ENCODE data around the gene AFF2.
"Not testable (repeated sequence)": the region's sequence is repeated elsewhere in the genome, so short reads cannot be mapped to it uniquely, and the experiment has no call there.

AFF2 gene

DNA sequence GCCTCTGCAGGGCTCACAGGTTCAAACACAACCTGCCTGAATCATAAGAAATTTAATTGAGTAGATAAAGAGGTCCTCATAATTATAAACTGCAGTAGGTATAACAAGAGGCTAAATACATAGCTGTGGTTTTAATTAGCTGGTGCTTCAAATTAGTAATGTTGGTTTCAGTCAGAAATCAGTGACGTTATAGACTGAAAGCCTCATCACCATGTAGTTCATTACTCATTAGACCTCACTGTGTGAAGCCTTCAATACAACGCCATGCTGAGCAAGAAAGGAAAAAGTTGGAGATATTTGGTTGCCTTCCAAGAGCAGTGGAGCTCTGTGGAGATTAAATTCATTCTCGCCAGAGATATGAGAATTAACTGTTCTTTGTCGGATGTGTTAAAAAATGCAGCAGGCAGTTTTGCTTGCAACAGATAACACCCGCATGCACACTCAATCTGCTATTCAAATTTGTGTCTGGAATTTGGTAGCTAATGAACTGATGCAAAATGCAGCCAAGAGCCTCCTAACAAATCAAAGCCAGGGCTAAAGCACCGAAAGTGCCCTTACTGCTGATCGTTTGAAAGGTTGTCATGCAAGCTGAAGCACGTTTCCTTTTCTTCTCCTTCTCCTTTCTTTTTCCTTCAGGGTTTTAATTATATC, 148.9 kb downstream of the AFF2 start:
- no peak for DNase-seq

GRCh38 chrX:148658115-148658730, 157.8 kb downstream of the AFF2 start:
- DNase-seq = no peak

- no peak for DNase-seq
These were observed 159.1 kb downstream of the AFF2 start for GRCh38 chrX:148659481-148659880.

DNA sequence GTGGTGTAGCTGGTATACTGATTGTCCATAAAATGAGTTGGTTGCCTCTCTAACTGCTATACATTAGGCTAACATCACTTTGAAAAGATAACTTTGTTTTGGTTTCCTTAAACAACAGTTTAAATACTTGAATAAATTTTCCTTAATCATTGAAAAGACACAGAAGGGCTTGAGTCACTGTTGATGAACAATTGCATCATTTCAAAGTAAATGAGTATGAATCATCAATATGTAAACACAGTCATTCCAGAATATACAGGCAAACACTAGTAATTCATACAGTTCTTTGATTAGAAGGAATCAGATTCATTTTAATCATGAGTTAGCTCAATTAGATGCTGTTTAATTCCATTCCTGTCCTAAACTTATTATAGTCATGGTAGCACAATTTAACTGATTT, 160.6 kb downstream of the AFF2 start:
- no peak for DNase-seq

- DNase-seq = no peak
These were observed 161.6 kb downstream of the AFF2 start for GRCh38 chrX:148662014-148662413.

DNA sequence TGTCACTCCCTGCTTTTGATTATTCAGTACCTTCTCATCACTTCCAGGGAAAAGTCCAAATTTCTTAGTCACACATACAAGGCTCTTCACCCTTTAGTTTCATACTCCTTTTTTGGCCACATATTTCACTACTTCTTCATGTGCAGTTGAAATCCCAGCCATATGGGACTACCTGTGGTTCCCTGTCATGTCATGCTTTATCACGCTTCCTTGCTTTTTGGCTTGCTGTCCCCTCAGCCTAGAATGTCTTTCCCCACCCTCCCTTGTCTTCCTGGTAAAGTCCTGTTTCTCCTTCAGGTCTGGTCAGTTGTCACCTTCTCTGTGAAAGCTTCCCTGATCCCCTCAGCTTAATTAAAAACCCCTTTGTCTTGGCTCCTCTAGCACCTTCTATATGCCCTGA, 163.8 kb downstream of the AFF2 start:
- no peak for DNase-seq

DNA sequence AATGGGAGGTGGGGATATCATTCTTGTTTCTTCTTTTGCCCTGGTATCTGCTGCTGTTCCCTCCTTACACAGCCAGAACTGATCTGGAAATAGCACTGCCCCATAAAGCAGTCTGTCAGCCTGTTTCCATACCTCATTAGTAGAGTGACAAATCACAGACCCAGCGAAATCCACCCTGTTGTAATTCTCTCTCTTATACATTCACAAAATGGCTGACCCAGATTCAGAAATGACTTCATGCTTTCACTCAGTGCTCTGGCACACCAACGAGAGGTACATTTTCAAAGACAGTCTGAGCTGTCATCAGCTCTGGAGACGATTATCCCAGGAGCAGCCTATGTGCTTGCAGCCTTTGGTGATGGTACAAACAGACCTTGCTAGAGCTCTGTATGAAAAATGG, 164.6 kb downstream of the AFF2 start:
- no peak for DNase-seq

GRCh38 chrX:148669175-148669574, 168.8 kb downstream of the AFF2 start:
- DNase-seq = not testable (repeated sequence)

DNA sequence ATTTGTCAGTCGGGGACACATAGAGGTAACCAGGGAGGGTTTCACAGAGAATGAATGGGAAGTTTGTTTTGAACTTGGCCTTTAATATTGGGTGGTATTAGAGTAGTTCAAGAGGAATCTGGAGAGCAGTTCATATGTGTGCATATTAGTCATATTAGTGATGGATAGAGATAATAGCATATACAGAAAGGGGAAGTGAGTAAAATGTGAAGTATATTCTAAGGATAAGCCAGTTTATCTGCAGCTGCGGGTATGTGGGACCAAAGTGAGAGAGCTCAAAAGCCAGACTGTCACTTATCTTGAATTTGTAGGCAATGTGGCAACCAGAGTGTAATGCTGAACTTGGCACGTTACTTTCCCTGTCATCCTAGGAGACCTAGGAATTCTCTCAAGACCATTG, 169.9 kb downstream of the AFF2 start:
- no peak for DNase-seq

- DNase-seq = no peak
These were observed 172.1 kb downstream of the AFF2 start for GRCh38 chrX:148672517-148672916.

- DNase-seq = no peak
These were observed 181.2 kb downstream of the AFF2 start for GRCh38 chrX:148681605-148682004.

GRCh38 chrX:148682206-148682605, 181.8 kb downstream of the AFF2 start:
- no peak for DNase-seq

GRCh38 chrX:148691456-148691855, 191.0 kb downstream of the AFF2 start:
- no peak for DNase-seq

DNA sequence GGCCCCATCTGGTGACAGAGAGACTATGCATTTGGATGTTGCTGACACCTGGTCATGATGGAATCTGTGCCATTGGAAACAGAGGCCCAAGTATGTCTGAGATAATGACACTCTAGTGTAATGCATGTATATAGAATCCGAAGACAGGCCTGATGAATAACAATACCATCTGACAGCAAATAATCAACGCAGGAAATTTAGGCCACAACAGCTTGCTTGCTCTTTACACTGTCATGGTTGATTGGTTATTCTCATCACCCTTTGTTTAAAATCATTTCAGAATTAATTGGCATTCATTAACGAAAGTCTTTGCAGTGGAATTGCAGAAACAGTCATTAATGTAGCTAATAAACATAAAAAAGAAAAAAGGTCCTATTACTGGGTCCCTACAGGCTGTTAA, 194.8 kb downstream of the AFF2 start:
- no peak for DNase-seq

DNA sequence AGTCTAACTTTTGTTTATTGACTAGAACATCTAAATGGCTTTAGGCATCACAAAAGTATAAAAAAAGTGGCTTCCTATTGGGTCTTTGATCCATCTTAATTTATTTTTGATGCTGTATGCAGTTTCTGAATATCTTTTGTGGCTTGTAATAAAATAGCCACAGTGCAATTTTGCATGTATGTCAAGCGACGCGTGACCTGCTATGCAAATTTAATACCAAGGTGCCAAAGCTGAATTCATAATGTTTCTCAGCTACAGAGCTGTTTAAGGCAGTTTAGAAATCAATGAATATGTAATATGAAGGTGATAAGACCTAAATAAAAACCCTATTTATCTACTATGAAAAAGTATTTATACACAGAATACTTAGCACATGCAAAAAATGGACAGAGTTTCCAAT, 197.8 kb downstream of the AFF2 start:
- no peak for DNase-seq

GRCh38 chrX:148700021-148700420, 199.6 kb downstream of the AFF2 start:
- no peak for DNase-seq

- DNase-seq = no peak
These were observed 213.6 kb downstream of the AFF2 start for GRCh38 chrX:148713981-148714380.

DNA sequence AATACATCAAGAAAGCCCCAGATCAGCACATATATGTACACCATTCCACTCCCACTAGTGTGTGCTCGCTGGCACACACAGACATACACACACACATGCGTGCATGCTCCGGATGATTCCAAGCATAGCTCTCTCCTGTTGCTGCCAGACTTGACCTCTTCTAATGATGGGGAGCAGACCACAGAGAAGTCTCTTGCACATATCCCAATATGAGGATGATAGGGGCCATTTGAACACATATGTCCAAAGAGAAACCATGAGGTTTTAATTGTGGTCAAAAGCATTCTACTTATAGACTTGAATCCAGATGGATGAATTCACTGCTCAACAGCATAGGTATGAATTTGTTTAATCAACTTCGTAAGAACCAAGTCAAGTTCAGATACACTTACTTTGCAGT, 214.9 kb downstream of the AFF2 start:
- no peak for DNase-seq

DNA sequence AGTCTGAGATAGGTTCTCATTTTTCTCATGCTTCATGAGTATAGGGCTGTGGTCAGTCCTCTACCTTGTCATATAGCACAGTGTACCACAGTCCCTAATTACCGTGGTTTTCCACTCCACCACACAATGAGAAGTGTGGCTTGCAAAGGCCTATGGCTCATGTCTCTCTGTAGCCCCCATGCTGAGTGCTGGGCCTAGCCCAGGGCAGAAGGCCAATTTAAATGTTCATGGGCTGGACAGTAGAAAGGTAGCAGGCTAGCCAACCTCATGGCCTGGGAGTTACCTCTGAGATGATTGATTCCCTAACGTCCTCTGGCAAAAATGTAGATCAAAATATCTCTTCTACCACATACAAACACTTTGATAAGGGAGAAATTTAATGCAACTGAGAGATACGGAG, 222.5 kb downstream of the AFF2 start:
- no peak for DNase-seq

DNA sequence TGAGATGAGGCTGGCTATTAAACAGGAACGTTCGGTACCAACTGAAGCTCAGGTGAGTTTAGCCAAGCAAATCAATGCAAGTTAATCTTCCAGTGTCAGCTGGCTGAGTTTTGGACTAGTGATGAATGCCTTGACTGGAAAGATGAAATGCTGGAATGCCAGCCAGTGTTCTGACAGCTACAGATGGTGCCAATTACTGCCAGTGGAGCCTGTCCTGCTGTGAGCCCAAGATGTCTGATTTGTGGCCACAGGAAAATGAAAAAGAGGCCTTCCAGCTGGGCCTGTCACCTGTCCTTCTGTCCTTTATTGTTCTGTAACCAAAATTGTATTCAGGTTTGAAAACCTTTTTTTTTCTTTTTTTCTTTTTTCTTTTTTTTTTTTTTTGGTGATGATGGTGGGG, 223.1 kb downstream of the AFF2 start:
- DNase-seq = no peak

- DNase-seq = no peak
These were observed 228.5 kb downstream of the AFF2 start for GRCh38 chrX:148728901-148729300.

- DNase-seq = no peak
These were observed 232.3 kb downstream of the AFF2 start for GRCh38 chrX:148732743-148733142.

DNA sequence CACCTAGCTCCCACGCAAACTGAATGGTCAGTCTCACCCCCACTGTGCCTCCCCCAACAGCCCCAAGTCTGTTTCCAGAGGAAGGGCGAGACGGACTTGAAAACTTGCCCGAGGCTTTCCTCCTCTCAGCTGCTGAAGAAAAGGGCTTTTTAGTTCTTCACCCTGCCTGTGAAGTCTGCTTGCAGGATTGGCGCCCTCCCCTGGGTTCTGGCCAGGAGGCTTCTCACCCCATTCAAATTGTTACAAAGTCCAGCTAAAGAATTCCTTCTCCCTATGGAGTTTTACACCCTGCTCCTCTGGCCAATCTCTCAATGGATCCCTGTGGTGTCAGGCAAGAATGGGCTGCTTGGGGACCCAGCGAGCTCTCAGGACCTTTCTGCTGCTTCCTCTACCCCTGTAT, 241.0 kb downstream of the AFF2 start:
- no peak for DNase-seq

DNA sequence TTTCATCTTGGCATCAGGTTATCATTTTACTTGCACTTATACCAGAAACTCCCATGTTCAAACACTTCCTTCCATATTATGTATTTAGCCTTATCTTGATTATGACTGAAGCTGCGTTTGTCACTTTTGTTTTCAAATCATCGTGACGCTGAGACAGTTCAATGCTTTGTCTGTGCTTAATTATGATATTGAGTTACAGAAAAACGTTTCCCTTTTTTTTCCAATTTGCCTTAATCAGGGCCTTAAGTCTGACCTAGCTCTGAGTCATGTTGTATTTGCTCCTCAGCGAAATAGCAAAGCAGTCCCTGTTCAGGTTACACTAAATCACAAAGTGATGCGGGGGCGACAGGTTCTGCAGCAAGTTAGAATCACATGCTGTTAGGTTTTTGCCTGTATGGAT, 254.7 kb downstream of the AFF2 start:
- DNase-seq = no peak

DNA sequence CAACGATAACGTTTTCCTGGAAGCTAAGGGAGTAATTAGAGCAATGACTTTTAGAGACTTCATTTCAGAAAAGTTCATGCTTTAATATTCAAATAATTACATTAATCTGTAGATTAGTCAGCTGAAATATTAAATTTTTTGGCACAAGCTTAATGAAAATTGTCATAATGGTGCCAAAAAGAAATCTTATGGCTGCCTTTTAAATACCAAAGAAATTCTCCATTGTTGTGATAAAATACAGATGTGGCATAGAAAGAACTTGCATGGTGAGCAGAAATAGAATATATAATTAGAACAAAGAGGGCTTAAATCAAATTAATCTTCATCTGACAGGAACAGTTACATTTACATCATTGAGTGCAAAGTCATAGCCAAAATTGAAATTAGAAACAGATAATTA, 263.5 kb downstream of the AFF2 start:
- no peak for DNase-seq
